IPS-18c (cell line): ENCODE measurements around the gene SERPINH1.
"Not testable (repeated sequence)": the region's sequence is repeated elsewhere in the genome, so short reads cannot be mapped to it uniquely, and the experiment has no call there.

ENCODE experiments used
- H3K4me3 ChIP-seq: 2 replicates; pipeline ENCODE4 v1.7.0; 2013; ENCODE audit warnings: low read depth, mild to moderate bottlenecking, low read length, moderate library complexity; ENCODE audit not compliant: insufficient read depth
- H3K9me3 ChIP-seq: one replicate; pipeline ENCODE4 v1.6.1; 2013; ENCODE audit warnings: mild to moderate bottlenecking, low read length, moderate library complexity; ENCODE audit not compliant: control insufficient read depth, insufficient read depth

SERPINH1 gene

DNA sequence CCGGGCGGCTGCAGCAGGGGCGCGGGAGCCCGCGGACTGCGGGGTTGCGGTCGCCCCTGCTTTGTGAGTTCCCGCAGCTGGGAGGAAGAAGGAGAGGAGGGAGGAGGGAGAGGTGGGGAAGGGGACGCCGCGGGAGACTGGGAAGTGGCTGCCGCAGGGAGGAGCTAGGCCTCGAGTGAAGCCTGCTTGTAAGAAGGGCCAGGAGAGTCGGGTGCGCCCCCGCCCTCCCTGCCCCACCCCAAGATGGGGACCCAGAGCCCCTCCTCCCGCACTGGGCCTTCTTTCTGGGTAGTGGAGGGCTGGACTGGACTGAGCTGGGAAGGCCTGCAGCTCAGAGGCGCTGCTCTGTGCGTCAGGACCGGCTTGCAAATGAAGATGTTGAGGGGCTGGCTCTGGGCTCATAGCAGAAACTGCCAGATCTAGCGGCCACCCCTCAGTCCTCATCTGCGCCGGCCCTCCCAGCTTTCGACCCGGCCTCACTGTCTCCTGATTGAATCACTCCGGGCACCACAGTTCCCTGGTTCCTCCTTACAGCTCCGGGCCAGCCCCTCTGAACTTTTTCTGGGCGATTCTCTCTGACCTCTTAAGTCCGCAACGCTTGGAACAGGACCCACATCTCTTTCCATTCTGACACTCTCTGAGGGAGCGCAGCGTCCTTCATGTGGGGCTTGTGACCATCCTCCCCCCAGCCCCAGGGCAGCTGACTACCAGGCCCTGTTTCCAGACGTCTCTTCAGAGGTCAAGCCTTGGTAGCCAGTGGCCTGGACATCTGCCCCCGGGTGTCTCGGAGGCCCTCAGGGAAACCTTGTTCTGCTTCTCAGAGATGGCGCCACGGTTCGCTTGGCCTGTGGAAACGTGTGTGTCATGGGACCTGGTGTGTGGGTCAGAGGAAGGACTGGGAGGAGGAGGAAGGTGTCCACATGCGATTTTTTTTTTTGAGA is 21.9 kb downstream of the SERPINH1 start:
- H3K4me3 ChIP-seq = peak overlapping the region; percentile 89

DNA sequence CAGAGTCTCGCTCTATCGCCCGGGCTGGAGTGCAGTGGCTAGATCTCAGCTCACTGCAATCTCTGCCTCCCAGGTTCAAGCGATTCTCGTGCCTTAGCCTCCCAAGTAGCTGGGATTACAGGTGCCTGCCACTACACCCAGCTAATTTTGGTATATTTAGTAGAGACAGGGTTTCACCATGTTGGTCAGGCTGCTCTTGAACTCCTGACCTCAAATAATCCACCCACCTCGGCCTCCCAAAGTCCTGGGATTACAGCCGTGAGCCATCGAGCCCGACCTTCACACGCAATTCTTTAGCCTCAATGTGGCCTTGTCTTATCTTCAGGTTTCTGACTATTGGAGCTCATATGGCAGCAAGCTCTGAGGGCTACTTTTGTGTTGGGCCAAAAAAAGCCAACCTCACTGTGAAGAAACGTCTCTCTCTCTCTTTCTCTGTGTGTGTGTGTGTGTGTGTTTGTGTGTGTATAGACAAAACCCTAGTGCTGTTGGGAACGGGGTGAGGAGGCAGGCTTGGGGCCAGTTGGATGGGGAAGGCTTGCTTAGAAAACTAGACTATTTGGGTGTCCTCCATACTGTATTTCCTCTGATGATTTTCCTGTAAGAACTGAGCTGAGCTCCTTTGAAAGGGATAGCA is 22.7 kb downstream of the SERPINH1 start:
- peak overlapping the region; percentile 24; the same call in 1 of the 2 replicates for H3K4me3 ChIP-seq
- not testable (repeated sequence) for H3K9me3 ChIP-seq

More for the DNA sequence above, 21.9 kb downstream of the SERPINH1 start:
- peaks cover 3% of the 10 kb centered on the region for H3K9me3 ChIP-seq

DNA sequence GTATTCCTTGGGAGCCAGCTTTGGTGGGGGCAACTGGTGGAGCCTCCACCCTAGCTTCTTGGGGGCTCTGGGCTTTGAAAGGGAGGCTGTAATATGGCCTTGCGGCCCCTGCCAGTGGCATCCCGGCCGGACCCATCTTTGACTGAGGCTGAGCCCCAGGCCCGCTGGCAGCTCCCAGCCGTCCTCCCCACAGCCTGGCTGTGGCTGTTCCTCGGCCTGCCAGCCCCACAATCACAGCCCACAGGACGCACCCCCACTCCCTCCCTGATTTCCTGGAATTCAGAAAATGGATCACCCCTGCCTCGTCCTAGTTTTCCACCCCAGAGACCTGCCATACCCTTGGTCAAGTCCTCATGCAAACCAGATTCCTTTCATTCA is 23.2 kb downstream of the SERPINH1 start:
- Histone ChIP-seq H3K4me3 (no peak overlapping the region), H3K9me3 (peaks cover 3% of the 10 kb centered on the region)

DNA sequence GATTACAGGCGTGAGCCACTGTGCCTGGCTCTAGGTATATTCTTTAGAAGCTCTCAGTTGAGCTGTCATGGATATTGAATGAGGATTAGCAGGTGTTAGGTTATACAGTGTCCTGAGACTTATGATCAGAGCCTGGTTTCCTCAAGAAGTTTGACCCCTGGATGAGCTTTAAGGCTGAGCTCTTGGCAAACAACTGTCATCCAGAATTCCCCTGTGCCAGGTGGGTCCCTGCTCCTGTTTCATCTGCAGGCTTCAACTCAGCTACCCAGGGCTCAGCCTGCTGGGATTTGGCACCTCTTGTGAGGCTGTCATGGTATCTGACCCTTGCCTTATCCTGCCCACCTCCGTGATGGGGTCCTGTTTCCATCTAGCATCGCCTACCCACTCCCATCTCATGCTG is 24.3 kb downstream of the SERPINH1 start:
- Histone ChIP-seq H3K9me3 (peaks cover 3% of the 10 kb centered on the region), H3K4me3 (no peak overlapping the region)

DNA sequence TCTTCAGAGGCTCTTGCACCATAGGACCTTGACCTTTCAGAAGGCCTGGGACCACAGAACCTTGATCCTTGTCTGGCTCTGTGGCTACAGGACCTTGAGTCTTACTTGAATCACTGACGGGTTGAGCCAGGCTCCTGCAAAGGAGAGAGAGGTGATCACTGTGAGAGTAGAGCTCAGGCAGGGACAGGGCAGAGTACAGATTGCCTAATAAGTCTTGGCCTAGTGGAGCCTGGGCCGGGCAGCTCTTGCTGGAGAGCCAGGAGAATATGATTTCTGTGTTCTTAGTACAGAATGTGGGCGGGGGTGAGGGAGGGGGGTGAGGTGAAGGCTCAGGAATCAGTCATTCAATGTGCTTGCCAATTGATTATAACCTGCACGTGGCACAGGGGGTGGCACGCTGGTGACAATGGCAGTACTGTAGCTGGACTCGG is 26.0 kb downstream of the SERPINH1 start:
- Histone ChIP-seq H3K4me3 (no peak overlapping the region), H3K9me3 (no peaks in the 10 kb centered on the region)

DNA sequence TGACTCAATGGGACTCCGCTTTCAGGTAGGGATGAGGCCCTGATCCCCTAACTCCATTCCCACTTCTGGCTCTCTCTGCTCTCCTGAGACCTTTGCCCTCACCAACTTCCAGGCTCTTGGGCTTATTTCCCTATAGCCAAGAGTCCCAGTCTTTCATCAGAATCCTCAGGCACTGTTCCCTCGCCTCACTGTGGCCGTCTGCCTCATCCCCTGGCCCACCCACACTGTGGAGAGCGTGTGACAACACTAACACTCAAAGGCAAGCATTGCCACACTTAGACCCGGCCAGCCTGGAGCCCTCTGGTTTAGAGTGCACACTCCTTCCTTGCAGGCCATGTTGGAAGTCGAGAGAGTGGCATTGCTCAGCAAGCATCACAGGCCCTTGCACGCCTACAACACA is 27.0 kb downstream of the SERPINH1 start:
- no peak overlapping the region for H3K4me3 ChIP-seq
- H3K9me3 ChIP-seq = no peaks in the 10 kb centered on the region

DNA sequence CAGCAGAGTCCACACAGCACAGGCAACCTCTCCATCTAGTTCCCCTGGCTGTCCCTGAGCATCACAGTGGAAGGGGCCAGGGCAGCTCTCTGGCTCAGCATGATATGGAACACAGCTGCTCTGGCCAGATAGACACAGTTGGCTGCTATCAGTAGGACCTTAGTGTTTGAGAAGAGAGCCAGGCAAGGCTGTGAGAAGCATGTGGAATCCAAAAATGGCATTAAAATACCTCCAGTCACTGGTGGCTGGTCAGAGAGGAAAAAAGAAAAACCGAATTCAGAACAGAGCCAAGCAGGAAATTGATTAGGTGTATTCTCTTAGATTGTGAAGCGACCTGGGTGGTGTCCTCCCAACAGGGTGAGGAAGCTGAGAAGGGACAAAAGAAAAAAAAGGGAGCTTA is 27.9 kb downstream of the SERPINH1 start:
- Histone ChIP-seq H3K4me3 (no peak overlapping the region), H3K9me3 (no peaks in the 10 kb centered on the region)

DNA sequence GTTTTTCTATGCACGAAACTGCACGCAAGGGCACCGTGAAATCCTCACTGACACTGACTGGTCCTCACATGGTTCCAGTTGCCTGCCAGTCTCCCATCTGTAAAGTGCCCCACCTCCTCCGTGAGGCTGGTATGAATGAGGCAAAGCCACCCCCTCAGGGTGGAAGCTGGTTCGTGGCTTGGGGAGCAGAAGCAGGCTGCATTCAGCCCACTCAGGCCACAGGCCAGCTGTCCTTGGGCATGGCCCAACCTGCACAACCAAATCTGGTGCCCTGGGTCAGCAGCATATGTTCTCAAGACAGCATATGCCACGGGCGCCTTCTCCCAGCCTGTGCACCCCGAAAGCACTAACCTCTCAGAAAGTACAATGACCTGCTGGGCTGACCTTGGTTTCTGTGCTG is 29.3 kb downstream of the SERPINH1 start:
- H3K9me3 ChIP-seq = no peaks in the 10 kb centered on the region
- no peak overlapping the region for H3K4me3 ChIP-seq

DNA sequence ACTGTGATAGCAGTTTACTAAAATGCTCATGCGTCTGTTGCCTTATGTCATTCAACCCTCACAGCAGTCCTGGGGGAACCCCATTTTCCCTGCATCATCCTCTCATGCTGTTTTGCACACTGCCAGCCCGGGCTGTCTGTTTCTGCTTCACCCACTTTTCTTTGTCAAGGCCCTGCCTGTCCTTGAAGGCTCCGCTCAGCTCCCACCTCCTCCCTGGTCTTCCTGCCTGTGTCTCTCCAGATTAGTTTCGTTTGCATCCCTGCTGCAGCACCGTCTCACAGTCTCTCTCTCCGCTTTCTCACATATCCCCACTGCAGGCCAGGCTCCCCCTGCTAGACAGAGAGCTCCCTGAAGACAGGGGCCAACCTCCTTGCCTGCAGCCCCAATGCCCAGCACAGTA is 29.9 kb downstream of the SERPINH1 start:
- no peak overlapping the region for H3K4me3 ChIP-seq
- H3K9me3 ChIP-seq = no peaks in the 10 kb centered on the region

DNA sequence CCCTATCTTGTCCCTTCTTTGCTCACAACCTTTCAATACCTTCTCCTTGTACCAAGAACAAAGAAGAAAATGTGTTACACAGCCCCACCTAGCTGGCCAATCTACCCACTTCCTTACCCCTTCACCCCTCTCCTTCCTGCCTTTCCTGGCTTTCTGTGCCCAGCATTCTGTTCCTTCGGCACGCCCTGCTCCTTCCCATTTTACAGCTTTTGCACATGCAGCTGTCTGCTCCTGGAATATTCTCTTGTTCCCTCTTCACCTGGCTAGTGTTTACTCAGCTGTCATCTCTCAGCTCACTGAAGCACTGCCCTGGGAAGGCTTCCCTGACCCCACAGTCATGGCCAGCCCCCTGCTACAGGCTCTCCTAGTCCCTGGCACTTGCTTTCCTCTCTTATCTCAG is 30.7 kb downstream of the SERPINH1 start:
- Histone ChIP-seq H3K9me3 (no peaks in the 10 kb centered on the region), H3K4me3 (no peak overlapping the region)

DNA sequence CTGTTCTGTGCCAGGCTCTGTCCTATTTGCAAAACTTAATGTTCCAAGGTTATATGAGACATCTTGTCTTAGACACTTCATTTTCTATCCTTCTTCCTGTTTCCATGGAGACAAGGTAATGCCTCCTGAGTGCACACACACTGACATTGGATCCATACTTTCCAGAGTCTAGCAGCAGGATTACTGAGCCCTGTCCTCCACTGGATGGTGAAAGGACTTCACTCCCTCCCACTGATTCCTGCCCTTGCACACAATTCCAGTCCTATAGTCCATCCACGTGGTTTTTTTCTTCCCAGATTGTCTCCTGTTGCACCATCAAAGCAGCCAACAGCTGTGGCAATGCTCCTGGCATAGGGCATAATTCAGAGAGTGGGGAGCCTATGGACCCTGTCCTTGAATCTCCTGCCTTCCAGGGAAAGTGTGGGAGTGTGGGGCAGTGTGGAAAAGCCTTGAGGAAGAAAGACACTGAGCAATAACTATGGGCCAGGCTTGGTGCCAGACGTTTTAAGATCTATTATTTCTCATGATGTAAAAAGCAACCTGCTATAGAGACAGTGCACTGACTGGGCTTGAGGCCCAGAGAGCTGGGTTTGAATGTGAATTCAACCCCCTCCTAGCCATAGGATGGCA is 31.3 kb downstream of the SERPINH1 start:
- Histone ChIP-seq H3K4me3 (no peak overlapping the region), H3K9me3 (no peaks in the 10 kb centered on the region)

DNA sequence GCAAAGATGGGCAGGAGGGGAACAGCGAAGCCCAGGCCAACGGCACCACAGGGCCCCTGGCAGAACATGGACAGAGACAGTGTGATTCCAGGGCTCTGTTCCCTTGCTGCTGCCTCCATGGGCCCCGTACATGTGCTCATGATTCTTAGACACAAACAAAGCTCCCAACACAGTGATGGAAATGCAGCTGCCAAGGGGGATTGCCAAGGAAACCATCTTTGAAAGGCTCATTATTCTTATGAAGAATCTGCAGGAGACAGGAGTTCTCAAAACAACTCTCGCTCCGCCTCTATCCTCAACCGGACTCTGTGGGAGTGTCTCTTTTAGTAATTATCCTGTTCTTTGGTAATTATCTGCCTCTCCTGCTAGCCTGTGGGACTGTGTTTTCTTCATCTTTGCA is 32.2 kb downstream of the SERPINH1 start:
- H3K9me3 ChIP-seq = no peaks in the 10 kb centered on the region

DNA sequence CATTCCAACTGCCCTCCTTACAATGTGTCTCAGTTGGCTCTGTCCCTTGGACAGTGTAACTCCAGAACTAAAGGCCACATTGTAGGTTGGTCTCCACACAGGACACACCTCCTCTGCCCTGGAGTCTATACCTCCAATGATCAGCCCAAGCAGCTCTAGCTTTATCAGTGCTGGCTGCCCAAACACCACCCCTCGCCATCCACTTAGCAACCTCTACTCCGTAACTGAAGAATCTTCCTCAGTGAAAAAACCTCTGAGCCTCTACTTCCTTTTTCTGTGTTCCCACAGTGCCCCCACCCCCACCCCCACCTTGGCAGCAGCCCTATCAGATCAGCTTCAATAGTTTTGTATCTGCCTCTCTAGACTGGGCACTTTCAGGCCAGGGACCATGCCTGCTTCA is 33.4 kb downstream of the SERPINH1 start:
- H3K4me3 ChIP-seq = no peak overlapping the region
- H3K9me3 ChIP-seq = no peaks in the 10 kb centered on the region

More for the DNA sequence above, 32.2 kb downstream of the SERPINH1 start:
- no peak overlapping the region for H3K4me3 ChIP-seq

DNA sequence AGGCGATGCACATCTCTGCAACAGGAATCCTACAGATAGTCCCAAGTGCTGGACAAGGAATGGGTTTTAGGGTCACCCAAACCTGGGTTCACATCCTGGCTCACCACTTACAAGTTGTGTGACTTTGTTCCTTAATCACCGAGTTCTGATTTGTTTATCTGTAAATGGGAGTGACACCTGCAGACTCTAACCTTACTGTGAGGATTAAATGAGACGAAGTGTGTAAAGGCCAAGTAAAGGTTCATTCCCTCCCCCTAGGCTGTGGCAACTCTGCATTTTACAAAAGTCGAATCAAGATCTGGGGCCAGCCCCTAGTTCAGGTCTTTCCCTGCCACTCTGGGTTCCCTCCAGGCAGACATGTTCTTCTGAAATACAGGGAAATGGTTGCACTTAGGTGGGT is 34.9 kb downstream of the SERPINH1 start:
- Histone ChIP-seq H3K9me3 (no peaks in the 10 kb centered on the region), H3K4me3 (no peak overlapping the region)

DNA sequence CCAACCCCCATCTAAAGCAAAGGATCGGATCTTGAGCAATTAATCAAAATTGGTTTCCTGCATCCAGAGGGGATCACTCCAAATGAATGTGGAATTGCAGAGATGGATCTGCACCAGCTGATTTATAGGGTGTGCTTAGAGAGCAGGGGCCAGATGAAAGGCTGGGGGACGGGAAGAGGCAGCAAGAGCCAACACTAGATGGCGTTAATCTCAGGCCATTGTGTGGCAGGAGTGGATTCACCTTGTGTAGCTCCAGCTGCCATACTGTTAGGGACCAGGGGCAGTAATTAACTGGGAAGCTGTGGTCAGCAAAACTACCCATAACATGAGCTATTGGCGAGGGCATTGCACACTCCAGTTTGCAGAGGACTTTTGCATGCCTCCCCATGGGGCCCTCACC is 35.6 kb downstream of the SERPINH1 start:
- Histone ChIP-seq H3K4me3 (no peak overlapping the region), H3K9me3 (no peaks in the 10 kb centered on the region)

DNA sequence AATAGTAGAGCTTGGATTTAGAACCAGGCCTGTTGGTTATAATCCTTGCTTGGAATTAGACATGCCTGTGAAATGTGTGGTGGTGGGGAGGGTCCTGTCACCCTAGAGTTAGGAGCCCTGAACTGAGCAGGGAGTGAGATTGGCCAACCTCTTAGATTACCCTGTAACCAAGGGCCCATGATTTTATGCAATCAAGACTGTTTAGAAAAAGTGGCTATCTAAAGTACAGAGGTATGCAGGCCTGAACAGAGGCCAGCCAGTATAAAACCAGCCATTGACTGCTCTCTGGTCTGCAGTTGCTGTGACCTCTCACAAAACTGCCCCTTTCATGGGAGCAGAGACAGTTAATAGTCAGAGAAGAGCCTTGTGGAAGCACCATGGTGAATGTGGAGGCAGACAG is 36.2 kb downstream of the SERPINH1 start:
- no peaks in the 10 kb centered on the region for H3K9me3 ChIP-seq
- no peak overlapping the region for H3K4me3 ChIP-seq

DNA sequence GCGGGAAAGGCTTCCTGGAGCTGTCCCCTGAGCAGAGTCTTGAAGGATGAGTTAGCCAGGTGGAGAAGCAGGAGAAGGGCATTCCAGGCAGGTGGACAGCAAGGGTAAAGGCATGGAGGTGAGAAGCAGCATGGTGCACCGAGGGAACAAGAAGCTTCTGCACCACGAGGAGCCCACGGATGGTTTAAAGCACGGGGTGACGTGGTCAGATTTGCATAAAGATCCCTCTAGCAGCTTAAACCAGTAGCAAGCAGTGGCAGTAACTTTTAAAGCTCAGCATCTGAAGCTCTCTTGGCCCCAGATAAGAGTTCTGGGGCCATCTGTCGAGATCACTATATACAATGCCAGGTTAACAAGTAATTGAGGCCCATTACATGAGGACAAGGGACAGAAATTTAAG is 36.8 kb downstream of the SERPINH1 start:
- H3K9me3 ChIP-seq = no peaks in the 10 kb centered on the region
- no peak overlapping the region for H3K4me3 ChIP-seq

DNA sequence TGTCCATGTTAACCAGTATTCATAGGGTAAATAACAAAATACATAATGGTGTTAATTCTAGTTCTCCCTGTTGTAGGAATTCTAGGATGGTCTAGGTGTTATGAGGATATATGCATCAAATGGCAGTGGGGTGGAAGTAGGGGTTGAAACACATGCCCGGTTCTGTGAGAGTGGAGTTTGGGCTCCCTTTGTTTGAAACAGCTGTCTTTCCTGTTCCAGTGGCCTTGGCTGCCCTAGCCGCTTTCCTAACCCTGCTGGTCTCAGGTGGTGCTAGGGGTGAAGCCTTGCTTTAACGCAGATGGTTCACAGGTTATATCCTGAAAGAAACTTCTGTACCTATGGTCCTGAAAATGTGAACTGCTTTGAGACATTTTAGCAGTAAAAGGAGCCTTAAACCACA is 38.3 kb downstream of the SERPINH1 start:
- no peak overlapping the region for H3K4me3 ChIP-seq
- H3K9me3 ChIP-seq = no peaks in the 10 kb centered on the region
